WTC11 (cell line): ENCODE measurements around the gene PCBP3. TPM values are rescaled to one million over a fixed set of nuclear protein-coding genes. Genes with fewer than 3 reads are reported as not detected.
"Not testable (repeated sequence)": the region's sequence is repeated elsewhere in the genome, so short reads cannot be mapped to it uniquely, and the experiment has no call there.

ENCODE experiments used
- ATAC-seq: fragments of 200-7000 bp; cut with Tn5 transposase; 2 replicates; pipeline ENCODE4 v1.10.0; 2021; ENCODE audit warnings: mild to moderate bottlenecking, moderate library complexity
- CTCF ChIA-PET: fragments of 300-600 bp; sonication (Branson Sonifier 250); formaldehyde crosslinking; loops from one replicate; lab custom pipeline; 2021; ENCODE audit warnings: antibody characterized with exemption; lab: Charles Lee
- POLR2A ChIA-PET: fragments of 350-600 bp; sonication (Branson Sonifier 250); formaldehyde crosslinking; loops from one replicate; lab custom pipeline; 2021; ENCODE audit warnings: antibody characterized with exemption; lab: Charles Lee
- DNase-seq: peaks from one replicate; pipeline ENCODE4 v3.0.0; 2021; ENCODE audit warnings: low spot score
- H3K27ac Mint-ChIP-seq: 2 replicates; pipeline ENCODE4 v1.8.0; 2021; ENCODE audit warnings: mixed read lengths
- H3K27me3 Mint-ChIP-seq: 2 replicates; pipeline ENCODE4 v1.8.0; 2021; ENCODE audit warnings: low read depth, mild to moderate bottlenecking, moderate library complexity, mixed read lengths
- H3K36me3 Mint-ChIP-seq: 2 replicates; pipeline ENCODE4 v1.8.0; 2021; ENCODE audit warnings: mixed read lengths
- H3K4me1 Mint-ChIP-seq: 2 replicates; pipeline ENCODE4 v1.8.0; 2022; ENCODE audit warnings: mixed read lengths
- H3K4me3 Mint-ChIP-seq: 2 replicates; pipeline ENCODE4 v1.8.0; 2021; ENCODE audit warnings: mild to moderate bottlenecking, moderate library complexity, mixed read lengths
- H3K9me3 Mint-ChIP-seq: 2 replicates; pipeline ENCODE4 v1.8.0; 2021; ENCODE audit warnings: mixed read lengths
- ATF6 ChIP-seq: sonication (generic); formaldehyde crosslinking; IDR thresholded peaks from 2 replicates; pipeline ENCODE4 v1.8.1; 2023; ENCODE audit warnings: mild to moderate bottlenecking, missing genetic modification reagents
- CREB1 ChIP-seq: sonication (generic); formaldehyde crosslinking; IDR thresholded peaks from 2 replicates; pipeline ENCODE4 v1.8.0; 2023; ENCODE audit warnings: mild to moderate bottlenecking, missing genetic modification reagents
- E2F5 ChIP-seq: sonication (generic); formaldehyde crosslinking; IDR thresholded peaks from 2 replicates; pipeline ENCODE4 v1.8.1; 2022; ENCODE audit warnings: mild to moderate bottlenecking, moderate library complexity, missing genetic modification reagents
- ERG ChIP-seq: fragments of 250-450 bp; sonication (Bioruptor Pico); IDR thresholded peaks from 2 replicates; pipeline ENCODE4 v1.8.0; 2021; ENCODE audit warnings: mild to moderate bottlenecking
- RELA ChIP-seq: sonication (generic); formaldehyde crosslinking; IDR thresholded peaks from 2 replicates; pipeline ENCODE4 v1.8.1; 2022; ENCODE audit warnings: missing genetic modification reagents, mild to moderate bottlenecking, borderline replicate concordance
- SOX15 ChIP-seq: fragments of 250-450 bp; sonication (Bioruptor Pico); IDR thresholded peaks from 2 replicates; pipeline ENCODE4 v1.9.0; 2021; ENCODE audit warnings: mild to moderate bottlenecking
- ZBTB43 ChIP-seq: sonication (generic); formaldehyde crosslinking; IDR thresholded peaks from 2 replicates; pipeline ENCODE4 v1.8.1; 2023; ENCODE audit warnings: mild to moderate bottlenecking, missing genetic modification reagents
- ZMAT4 ChIP-seq: fragments of 250-450 bp; sonication (Bioruptor Pico); IDR thresholded peaks from 2 replicates; pipeline ENCODE4 v1.9.0; 2021; ENCODE audit warnings: mild to moderate bottlenecking
- ZNF425 ChIP-seq: fragments of 250-450 bp; sonication (Bioruptor Pico); conservative IDR thresholded peaks from 2 replicates; pipeline ENCODE4 v1.9.0; 2021; ENCODE audit warnings: mild to moderate bottlenecking
- total RNA-seq: library from RNA; stranded (reverse); gene quantifications from 3 replicates; pipeline ENCODE4 v1.2.3, GENCODE V29; 2021

Gene PCBP3
- total RNA-seq, 1 experiment from 2014 or later = 8.5 TPM

- Mint-ChIP-seq H3K4me3 (no peak overlapping the region), H3K27ac (no peak overlapping the region), H3K36me3 (0 out of 2 replicates have a peak, but pooled peaks cover 3% of the 10 kb centered on the region), H3K9me3 (peaks cover 16% of the 10 kb centered on the region), H3K27me3 (peaks cover 16% of the 10 kb centered on the region), H3K4me1 (no peaks in the 10 kb centered on the region; the same call in 1 of the 2 replicates)
- TF ChIP-seq CREB1 (CRISPR knock-in tag) (no peak), ATF6 (CRISPR knock-in tag) (no peak), ZBTB43 (CRISPR knock-in tag) (no peak), ERG (no peak), ZMAT4 (no peak), E2F5 (no peak), SOX15 (CRISPR knock-in tag) (no peak)
- ChIA-PET POLR2A (no interaction called here), CTCF (interaction anchor here (0.6 kb wide), 1 partner anchor 30 kb away, joined by 3 read pairs; no protein-coding TSS in a partner anchor)
- no peak for ATAC-seq
- DNase-seq = no peak
Observed at GRCh38 chr21:45622416-45623097, 21.0 kb upstream of the PCBP3 start.

GRCh38 chr21:45623436-45623835 is 20.1 kb upstream of the PCBP3 start:
- Mint-ChIP-seq H3K27ac (no peak overlapping the region), H3K36me3 (0 out of 2 replicates have a peak, but pooled peaks cover 3% of the 10 kb centered on the region), H3K4me1 (no peaks in the 10 kb centered on the region), H3K9me3 (peaks cover 16% of the 10 kb centered on the region), H3K4me3 (no peak overlapping the region), H3K27me3 (peaks cover 13% of the 10 kb centered on the region)
- ChIA-PET CTCF (interaction anchor here (0.7 kb wide), 1 partner anchor 322 kb away, joined by 3 read pairs; no protein-coding TSS in a partner anchor), POLR2A (no interaction called here)
- DNase-seq (no peak), ATAC-seq (no peak)
- no peak for TF ChIP-seq RELA (CRISPR knock-in tag)
- no peak for TF ChIP-seq ZNF425 (CRISPR knock-in tag)

- ATAC-seq, POLR2A ChIA-PET, H3K4me1 Mint-ChIP-seq, CTCF ChIA-PET, H3K27ac Mint-ChIP-seq, H3K4me3 Mint-ChIP-seq, H3K27me3 Mint-ChIP-seq, H3K9me3 Mint-ChIP-seq, H3K36me3 Mint-ChIP-seq, DNase-seq: not testable (repeated sequence)
Observed at GRCh38 chr21:45626127-45626526, 17.4 kb upstream of the PCBP3 start.
